Skin epidermis (tissue), 12 donors: Measurements from ENCODE around the gene FAM177B.

Experiments
- H3K27ac ChIP-seq, 21 experiments: fragments of 200-600 bp; sonication (generic) in 11 of 21; one replicate each; pipeline ENCODE4 v1.5.0; 2020; ENCODE audit warnings: mild to moderate bottlenecking in 3 of 21, inconsistent platforms in 2 of 21, moderate library complexity in 2 of 21
- H3K4me3 ChIP-seq, 7 experiments: fragments of 200-600 bp; sonication (generic) in 2 of 7; one replicate each; pipeline ENCODE4 v1.5.0; 2020; ENCODE audit warnings: inconsistent platforms in 2 of 7, mild to moderate bottlenecking in 2 of 7, moderate library complexity in 1 of 7

FAM177B gene

DNA sequence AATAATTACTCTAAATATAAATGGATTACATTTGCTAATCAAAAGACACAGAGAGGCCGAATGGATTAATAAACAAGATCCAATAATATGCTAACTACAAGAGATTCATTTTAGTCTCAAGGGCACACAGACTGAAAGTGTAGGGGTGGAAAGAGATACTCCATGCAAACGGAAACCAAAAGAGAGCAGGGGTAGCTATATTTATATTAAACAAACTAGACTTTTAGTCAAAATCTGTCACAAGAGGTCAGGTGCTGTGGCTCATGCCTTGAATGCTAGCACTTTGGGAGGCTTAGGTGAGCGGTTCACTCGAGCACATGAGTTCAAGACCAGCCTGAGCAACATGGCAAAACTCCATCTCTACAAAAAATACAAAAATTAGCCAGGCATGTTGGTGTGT lies 44.2 kb downstream of the FAM177B start:
- Histone ChIP-seq H3K27ac (no peak overlapping the region), H3K4me3 (no peak overlapping the region)

DNA sequence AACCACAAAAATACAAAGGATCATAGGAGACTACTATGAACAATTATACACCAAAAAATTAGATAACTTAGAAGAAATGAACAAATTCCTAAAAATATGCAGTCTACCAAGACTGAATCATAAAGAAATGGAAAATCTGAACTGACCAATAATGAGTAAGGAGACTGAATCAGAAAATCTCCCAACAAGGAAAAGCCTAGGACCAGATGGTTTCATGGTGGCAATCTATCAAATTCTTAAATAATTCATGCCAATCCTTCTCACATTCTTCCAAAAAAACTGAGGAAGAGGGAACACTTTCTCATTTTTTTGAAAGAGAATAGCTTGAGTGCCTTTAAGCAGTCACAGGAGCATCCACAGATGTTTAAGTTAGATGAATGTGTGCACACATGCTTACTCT lies 46.0 kb downstream of the FAM177B start:
- no peak overlapping the region for H3K4me3 ChIP-seq

DNA sequence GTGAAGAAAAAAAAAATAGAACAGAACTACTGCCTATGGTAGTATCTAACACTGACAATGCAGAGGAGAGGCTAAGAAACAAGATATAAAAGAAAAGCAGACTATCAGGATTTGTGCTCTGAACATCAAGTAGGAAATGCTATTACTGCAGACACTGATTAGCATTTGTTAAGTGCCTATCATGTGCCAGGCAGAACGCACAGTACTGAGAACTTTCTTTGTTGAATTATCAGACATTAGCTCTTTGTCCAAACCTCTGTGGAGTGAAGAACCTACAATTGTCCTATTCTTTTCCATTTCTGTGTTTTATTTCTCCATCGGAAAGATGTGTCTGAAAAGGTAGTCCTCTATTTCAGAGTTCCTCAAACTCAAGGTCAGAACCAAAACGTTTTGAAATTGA lies 47.4 kb downstream of the FAM177B start:
- Histone ChIP-seq H3K4me3 (no peak overlapping the region), H3K27ac (no peak overlapping the region)

More for the DNA sequence above, 46.0 kb downstream of the FAM177B start:
- H3K27ac ChIP-seq: no peak overlapping the region

DNA sequence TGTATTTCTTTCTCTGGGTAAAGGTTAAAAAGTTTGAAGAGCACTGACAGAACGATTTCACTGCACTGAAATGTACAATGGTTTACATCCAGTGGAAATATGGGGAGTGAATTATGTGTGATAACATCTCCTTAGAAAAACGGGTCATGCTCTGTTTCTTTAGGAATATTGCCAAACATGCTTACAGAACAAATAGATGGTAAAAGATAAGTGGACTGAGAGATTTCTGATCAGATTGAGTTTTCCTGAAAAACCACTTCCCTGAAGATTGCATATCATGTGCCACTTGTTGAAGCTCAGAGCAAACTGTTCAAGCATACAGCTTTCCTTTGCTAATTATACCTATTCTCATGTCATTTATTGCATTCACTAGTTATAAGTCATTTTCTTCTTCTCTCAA lies 47.9 kb downstream of the FAM177B start:
- Histone ChIP-seq H3K4me3 (no peak overlapping the region), H3K27ac (no peak overlapping the region)

DNA sequence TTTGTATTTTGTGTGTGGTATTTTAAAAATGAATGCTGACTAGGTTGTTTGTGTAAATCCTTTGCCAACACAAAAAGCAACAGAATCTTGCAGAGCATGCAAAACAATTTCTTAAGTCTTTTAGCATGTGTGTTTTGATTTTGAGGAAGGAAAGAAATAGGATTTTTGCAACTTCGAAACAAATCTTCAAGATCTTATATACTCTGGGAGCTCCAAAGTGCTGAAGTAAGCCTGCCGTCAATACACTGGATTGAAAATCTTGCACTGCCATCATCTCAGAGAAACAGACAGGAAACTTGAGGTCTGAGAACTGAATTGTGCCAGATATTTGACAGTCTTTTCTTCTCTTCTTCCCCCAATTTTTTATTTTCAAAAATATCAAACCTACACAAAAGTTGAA lies 48.5 kb downstream of the FAM177B start:
- no peak overlapping the region for H3K27ac ChIP-seq

DNA sequence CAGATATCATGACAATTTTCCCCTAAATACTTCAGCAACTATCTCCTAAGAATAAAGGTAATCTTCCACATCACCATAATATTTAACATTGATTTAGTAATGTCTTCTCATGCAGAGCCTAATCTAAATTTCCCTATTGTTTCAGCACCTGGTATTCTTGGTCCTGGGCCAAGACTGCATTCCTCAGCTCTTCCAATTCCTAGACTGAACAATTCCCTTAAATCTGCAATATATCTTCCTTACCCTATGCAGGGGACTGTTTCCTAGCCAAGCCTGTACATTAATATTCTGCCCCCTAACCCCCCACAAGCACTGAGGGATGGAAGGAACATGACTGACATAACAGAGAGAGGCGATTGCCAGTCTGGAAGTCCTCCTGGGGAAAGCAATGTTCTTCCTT lies 49.1 kb downstream of the FAM177B start:
- Histone ChIP-seq H3K4me3 (no peak overlapping the region), H3K27ac (peak overlapping the region in 1 of 21 experiments; percentile 39)

More for the DNA sequence above, 48.5 kb downstream of the FAM177B start:
- no peak overlapping the region for H3K4me3 ChIP-seq

DNA sequence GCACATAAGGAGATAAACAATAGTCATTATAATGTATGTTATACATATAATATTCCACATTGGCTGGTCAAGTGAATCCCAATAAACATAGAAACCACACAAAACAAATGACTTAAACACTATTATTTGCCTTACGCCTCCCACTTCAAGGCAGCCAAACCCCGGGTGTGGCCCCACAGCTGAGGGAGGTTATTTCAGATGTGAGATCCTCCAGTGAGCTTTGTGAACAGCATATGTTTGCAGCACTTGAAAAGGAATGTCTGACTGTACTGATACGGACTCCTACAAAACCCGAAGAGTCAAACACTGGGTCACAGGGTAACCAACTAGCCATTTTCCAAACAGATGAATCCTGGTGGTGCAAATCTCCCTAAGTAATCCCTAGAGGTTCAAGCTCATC lies 50.7 kb downstream of the FAM177B start:
- no peak overlapping the region for H3K27ac ChIP-seq
- H3K4me3 ChIP-seq: no peak overlapping the region

DNA sequence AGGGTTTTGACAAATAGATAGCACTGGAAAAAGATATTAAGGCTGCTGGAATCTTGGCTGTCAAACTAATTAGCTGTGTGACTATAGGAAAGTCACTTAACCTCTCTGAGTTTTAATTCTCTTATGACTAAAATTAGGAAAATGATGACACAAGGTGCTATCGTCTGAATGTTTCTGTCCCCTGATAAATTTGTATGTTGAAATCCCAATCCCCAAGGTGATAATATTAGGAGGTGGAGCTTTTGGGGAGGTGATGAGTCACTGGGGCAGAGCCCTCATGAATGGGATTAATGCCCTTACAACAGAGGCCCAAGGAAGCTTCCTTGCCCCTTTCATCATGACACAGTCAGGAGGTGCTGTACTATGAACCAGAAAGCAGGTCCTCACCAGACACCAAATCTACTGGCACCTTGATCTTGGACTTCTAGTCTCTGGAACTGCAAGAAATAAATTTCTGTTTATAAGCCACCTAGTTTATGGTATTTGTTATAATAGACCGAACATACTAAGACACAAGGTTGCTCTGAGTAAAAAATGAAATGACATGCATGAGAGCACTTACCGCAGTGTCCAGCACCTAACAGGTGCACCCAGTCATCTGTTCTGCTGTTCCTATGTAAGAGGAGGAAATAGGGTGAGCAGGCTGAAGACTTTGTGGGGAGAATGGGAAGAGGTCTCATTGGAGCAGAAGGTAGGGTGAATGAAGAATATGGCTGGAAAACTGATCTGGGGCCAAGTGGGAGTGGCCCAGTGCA lies 51.6 kb downstream of the FAM177B start:
- H3K27ac ChIP-seq: no peak overlapping the region
- H3K4me3 ChIP-seq: no peak overlapping the region

DNA sequence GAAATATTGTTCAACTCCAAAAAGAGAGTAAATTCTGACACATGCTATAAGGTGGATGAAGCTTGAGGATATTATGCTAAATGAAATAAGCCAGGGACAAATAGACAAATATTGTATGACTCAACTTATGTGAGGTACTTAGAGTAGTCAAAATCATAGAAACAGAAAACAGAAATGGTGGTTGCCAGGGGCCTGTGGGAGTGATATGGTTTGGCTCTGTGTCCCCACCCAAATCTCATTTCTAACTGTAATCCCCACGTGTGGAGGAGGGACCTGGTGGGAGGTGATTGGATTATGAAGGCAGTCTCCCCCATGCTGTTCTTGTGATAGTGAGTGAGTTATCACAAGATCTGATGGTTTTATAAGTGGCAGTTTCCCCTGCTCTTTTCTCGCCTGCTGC lies 53.1 kb downstream of the FAM177B start:
- H3K4me3 ChIP-seq: no peak overlapping the region
- no peak overlapping the region for H3K27ac ChIP-seq

DNA sequence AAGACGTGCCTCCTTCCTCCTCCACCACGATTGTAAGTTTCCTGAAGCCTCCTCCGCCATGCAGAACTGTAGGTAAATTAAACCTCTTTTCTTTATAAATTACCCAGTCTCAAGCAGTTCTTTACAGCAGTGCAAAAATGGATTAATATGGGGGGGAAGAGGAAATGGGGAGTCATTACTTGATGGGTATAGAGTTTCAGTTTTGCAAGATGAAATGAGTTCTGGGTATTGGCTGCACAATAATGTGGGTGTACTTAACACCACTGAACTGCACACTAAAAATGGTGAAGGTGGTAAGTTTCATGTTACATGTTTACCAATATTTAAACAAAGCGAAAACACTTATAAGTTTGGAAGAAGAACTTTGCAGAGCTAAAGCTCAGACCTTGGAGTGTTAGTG lies 53.5 kb downstream of the FAM177B start:
- Histone ChIP-seq H3K27ac (no peak overlapping the region), H3K4me3 (no peak overlapping the region)

DNA sequence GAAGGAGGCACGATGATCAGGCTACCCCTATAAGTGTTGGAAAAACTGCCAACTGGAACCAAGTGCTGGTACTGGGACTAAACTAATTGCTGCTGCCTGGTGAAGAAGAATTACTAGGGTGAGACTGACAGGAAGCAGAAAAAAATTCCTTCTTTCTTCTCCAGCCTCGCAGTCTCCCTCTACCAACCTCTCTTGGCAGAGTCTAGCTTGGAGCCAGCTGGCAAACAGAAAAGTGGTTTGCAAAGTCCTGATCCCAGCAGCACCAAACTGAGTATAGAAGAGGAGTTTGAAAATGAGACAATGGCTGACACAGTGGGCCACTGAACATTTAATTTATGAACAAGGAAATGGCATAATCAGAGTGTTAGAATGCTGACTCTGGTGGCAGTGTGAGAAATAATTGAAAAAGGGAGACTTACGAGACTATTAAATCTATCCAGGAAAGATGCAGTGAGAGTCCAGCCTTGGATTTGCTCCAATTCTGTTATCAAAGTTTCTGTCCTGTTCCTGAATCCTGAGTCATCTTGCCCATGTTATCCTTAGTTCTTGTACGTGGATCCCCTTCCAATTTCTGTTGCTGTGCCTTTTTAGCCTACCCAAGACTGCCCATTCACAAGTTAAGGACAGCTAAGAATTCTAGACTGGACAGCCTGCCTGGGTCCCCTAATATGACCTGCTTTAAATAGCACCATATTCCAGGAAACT lies 54.2 kb downstream of the FAM177B start:
- H3K27ac ChIP-seq: no peak overlapping the region
- no peak overlapping the region for H3K4me3 ChIP-seq

DNA sequence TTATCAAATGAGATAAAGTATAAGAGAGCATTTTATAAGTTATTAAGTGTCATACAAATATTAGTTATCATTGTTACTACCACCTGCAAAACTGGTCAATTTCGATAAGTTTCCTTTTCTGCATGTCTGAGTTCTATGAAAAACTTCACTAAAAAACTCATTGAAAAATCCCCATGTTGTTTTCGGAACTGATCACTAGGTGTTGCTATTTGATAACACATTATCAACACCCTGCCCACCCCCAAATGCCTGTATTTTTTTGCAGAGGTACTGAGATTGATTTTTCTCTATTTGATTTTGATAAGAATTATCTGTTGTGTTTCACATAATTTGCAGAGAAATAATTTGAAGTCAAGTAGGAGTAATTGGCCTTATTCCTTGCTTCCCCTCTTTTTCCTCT lies 55.7 kb downstream of the FAM177B start:
- Histone ChIP-seq H3K27ac (no peak overlapping the region), H3K4me3 (no peak overlapping the region)

DNA sequence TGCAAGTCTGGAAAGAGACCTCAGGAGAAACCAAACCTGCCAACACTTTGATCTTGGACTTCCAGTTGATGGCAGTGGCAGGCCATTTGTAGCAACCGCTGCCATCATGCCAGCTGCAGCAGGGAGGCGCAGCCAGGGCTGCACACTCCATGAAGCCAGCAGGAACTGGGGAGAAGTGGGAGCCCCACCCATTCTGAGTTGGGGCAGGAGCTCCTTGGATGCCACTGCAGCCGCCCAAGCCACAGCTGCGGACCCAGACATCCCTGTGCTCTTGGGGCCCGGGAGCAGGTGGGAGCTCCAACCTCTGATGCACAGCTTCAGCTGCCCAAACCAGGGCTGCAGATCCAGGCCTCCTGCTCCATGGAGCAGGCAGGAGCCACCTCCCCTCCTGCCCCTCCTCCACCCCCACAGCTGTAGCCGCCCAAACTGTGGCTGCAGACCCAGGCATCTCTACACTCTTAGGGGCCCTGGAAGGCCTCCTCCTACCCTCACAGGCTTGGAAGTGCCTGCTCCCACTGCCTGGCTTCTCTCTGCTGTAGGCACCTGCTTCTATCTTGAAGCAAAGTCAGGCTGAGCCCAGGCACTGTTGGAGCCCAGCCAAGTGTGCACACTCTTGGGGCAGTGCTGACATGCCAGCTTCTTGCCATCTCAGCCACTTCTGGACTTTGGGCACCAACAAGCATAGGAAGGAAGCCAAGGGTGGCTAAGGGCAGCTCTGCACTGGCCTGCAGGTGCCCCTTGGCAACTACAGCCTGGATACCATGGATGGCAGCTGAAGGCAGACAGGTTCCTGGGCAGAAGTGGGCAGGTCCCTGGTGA lies 57.9 kb downstream of the FAM177B start:
- H3K27ac ChIP-seq: no peak overlapping the region

DNA sequence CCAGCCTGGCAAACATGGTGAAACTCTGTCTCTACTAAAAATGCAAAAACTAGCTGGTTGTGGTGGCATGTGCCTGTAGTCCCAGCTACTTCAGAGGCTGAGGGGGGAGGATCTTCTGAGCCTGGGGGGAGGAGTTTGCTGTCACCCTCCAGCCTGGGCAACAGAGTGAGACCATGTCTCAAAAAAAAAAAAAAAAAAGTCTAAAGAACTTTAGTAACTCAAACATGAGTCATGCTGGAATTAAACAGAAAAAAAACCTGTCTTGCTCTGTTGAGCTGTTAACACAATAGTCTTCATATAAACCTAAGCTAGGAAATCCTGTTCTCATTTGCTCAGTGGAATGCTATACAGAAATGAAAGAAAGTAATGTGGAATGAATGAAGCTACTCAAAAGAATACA lies 61.1 kb downstream of the FAM177B start:
- Histone ChIP-seq H3K27ac (no peak overlapping the region), H3K4me3 (no peak overlapping the region)

More for the DNA sequence above, 57.9 kb downstream of the FAM177B start:
- no peak overlapping the region for H3K4me3 ChIP-seq

DNA sequence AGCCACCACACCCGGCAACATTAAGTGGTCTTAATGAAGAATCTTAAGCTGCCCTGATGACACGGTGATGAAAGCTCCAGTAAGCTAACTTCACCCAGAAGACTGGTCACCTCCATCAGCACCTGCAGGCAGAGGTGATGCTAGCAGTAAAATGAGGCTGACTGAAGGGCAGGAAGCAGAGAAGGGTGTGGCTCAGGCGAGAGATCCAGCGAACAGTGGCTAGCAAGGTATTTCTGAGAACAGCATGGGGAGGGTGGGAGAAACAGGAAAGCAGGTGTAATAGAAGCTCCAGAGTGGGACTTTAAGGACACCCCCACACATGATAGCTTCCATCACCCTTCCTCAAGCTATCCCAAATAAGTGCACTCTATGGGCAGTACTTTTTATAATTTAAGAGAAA lies 62.0 kb downstream of the FAM177B start:
- no peak overlapping the region for H3K4me3 ChIP-seq
- no peak overlapping the region for H3K27ac ChIP-seq
